ENCODE measurements around the gene PAN3.
A peak's percentile ranks its signal among the peaks of the same experiment; 100 is the strongest.

PAN3 gene

GRCh38 chr13:28204043-28204442 is 65.7 kb downstream of the PAN3 start:
- DNase-seq (ENCODE audit: low read depth in 2 of 2) = no peak

DNA sequence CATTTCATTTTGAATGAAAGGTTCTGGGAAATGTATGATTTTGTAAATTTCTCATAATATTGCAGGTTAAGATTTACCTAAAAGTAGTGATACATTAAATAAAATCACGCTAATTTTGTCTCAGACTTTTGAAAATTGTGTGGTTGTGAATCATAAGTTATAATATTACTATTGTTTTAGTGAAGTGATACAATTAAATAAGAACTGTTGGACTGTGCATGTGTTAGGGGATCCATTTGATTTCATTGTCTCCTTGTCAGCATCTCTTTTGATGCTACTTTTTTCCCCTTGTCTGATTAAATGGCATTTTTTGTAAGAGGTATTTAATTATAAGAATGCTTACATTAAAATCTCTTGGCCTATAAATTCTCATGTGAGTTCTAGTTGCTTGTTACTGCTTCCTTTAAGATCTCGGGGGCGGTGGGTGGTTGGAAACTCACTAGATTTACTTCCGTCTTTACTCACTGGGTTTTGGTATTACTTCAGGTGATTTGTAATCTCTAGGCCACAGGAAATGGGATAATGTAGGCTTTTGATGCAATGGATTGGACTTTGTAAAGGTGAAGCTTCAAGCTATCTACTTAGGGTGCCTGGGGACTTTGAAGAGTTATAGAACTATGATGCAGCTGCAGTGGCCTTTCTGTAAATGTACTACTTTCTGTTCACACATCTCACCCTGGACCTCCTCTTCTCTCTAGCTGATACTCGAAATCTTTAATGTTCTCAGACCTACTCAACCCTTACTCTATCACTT is 66.5 kb downstream of the PAN3 start:
- DNase-seq (ENCODE audit: low read depth in 2 of 2) = no peak
- H3K4me3 ChIP-seq (replicated peaks in 1 of 2; ENCODE audit: low read depth in 2 of 2, low read length in 2 of 2) = no peak overlapping the region
- TF ChIP-seq CTCF (IDR thresholded peaks at IDR 0.05; ENCODE audit: low read depth, low read length) = no peak

More at GRCh38 chr13:28204043-28204442, 65.7 kb downstream of the PAN3 start:
- no peak overlapping the region for H3K4me3 ChIP-seq (replicated peaks in 1 of 2; ENCODE audit: low read depth in 2 of 2, low read length in 2 of 2)
- no peak for TF ChIP-seq CTCF (IDR thresholded peaks at IDR 0.05; ENCODE audit: low read depth, low read length)

GRCh38 chr13:28218679-28219078 is 80.3 kb downstream of the PAN3 start:
- no peak for TF ChIP-seq CTCF (IDR thresholded peaks at IDR 0.05; ENCODE audit: low read depth, low read length)
- H3K4me3 ChIP-seq (replicated peaks in 1 of 2; ENCODE audit: low read depth in 2 of 2, low read length in 2 of 2) = no peak overlapping the region
- no peak for DNase-seq (ENCODE audit: low read depth in 2 of 2)

- no peak for DNase-seq (ENCODE audit: low read depth in 2 of 2)
- TF ChIP-seq CTCF (IDR thresholded peaks at IDR 0.05; ENCODE audit: low read depth, low read length) = no peak
- H3K4me3 ChIP-seq (replicated peaks in 1 of 2; ENCODE audit: low read depth in 2 of 2, low read length in 2 of 2) = no peak overlapping the region
These were observed 81.2 kb downstream of the PAN3 start for GRCh38 chr13:28219408-28220099.

DNA sequence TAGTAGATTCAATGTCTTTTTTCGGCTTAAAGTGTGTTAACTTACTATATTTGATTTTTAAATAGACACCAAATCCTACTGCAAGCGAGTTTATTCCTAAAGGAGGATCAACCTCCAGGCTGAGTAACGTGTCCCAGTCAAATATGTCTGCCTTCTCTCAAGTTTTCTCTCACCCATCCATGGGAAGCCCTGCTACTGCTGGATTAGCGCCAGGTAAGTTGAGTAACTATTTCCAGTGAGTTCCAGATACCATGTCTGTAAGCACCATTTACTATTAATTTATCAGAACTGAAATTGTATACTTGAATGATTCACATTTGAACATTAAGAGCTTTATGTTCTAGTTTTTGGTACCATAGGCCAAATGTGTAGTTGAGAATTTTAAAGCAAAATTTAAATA is 81.8 kb downstream of the PAN3 start:
- peak; percentile 56 to 80 for DNase-seq (ENCODE audit: low read depth in 2 of 2)

More for the DNA sequence above, 81.8 kb downstream of the PAN3 start:
- no peak overlapping the region for H3K4me3 ChIP-seq (replicated peaks in 1 of 2; ENCODE audit: low read depth in 2 of 2, low read length in 2 of 2)
- TF ChIP-seq CTCF (IDR thresholded peaks at IDR 0.05; ENCODE audit: low read depth, low read length) = no peak

Measured in cardiac fibroblast (primary cell).